ENCODE results near the gene RET. TPM values are rescaled to one million over a fixed set of nuclear protein-coding genes. Genes with fewer than 3 reads are reported as not detected.

RET gene
- total and polyA plus RNA-seq, 2 of the 8 experiments (the other 6 are each of a cell fraction or from before 2014, with no cell fraction given): 6.7 to 8.4 TPM

- no peak for TF ChIP-seq SUZ12 (IDR thresholded peaks at IDR 0.05; ENCODE audit: low read length)
- no peak for TF ChIP-seq POLR2A (IDR thresholded peaks at IDR 0.05; ENCODE audit: control extremely low read depth in 1 of 2, low read depth in 2 of 2, low read length in 2 of 2)
- no peak for TF ChIP-seq ZNF274 (IDR thresholded peaks at IDR 0.05; ENCODE audit: borderline replicate concordance, extremely low read depth, low read length)
- no peak for TF ChIP-seq CHD1 (IDR thresholded peaks at IDR 0.05; ENCODE audit: low read depth, low read length)
- no peak for TF ChIP-seq EP300 (IDR thresholded peaks at IDR 0.05; ENCODE audit: borderline replicate concordance in 1 of 2, low read depth in 2 of 2, low read length in 2 of 2)
- no peak for TF ChIP-seq E2F6 (IDR thresholded peaks at IDR 0.05)
- no peak for TF ChIP-seq MAFK (IDR thresholded peaks at IDR 0.05; ENCODE audit: low read depth, low read length)
These were observed 40.3 kb downstream of the RET start (continued) for GRCh38 chr10:43117031-43117776.

All from H1 (cell line).